GM21381 (cell line): ENCODE results near the gene PCSK4.
"Not testable (repeated sequence)": the region's sequence is repeated elsewhere in the genome, so short reads cannot be mapped to it uniquely, and the experiment has no call there.

Source experiments
- ATAC-seq: cut with Tn5 transposase; IDR thresholded peaks from one replicate; pipeline ENCODE4 v1.9.1; 2021; ENCODE audit warnings: mild to moderate bottlenecking, moderate library complexity; ENCODE audit not compliant: unreplicated experiment

The PCSK4 gene

GRCh38 chr19:1490311-1491113 lies at the start of gene PCSK4:
PCSK4 (minus strand) TSS chr19:1490350; CDS start chr19:1490346, 4 bp downstream.
- ATAC-seq = peak; percentile 81

- ATAC-seq = not testable (repeated sequence)
Measured at GRCh38 chr19:1539749-1540148, 49.6 kb upstream of the PCSK4 start.

- no peak for ATAC-seq
Measured at GRCh38 chr19:1538978-1539377, 48.8 kb upstream of the PCSK4 start.

- not testable (repeated sequence) for ATAC-seq
Measured at GRCh38 chr19:1535699-1536098, 45.5 kb upstream of the PCSK4 start.

GRCh38 chr19:1534972-1535371 lies 44.8 kb upstream of the PCSK4 start:
- ATAC-seq = no peak

- no peak for ATAC-seq
Measured at GRCh38 chr19:1533510-1534150, 43.5 kb upstream of the PCSK4 start.

- ATAC-seq = no peak
Measured at GRCh38 chr19:1532003-1532402, 41.9 kb upstream of the PCSK4 start.

- no peak for ATAC-seq
Measured at GRCh38 chr19:1531587-1531986, 41.4 kb upstream of the PCSK4 start.

GRCh38 chr19:1530856-1531255 lies 40.7 kb upstream of the PCSK4 start:
- not testable (repeated sequence) for ATAC-seq

GRCh38 chr19:1529430-1529816 lies 39.3 kb upstream of the PCSK4 start:
- ATAC-seq = no peak

- no peak for ATAC-seq
Measured at GRCh38 chr19:1528596-1529429, 38.7 kb upstream of the PCSK4 start.

GRCh38 chr19:1527650-1528309 lies 37.6 kb upstream of the PCSK4 start:
- no peak for ATAC-seq

GRCh38 chr19:1526979-1527649 lies 37.0 kb upstream of the PCSK4 start:
- no peak for ATAC-seq

GRCh38 chr19:1526066-1526778 lies 36.1 kb upstream of the PCSK4 start:
- ATAC-seq = no peak

GRCh38 chr19:1525343-1525742 lies 35.2 kb upstream of the PCSK4 start:
- no peak for ATAC-seq

GRCh38 chr19:1524972-1525325 lies 34.8 kb upstream of the PCSK4 start:
- ATAC-seq = no peak

- ATAC-seq = no peak
Measured at GRCh38 chr19:1524287-1524971, 34.3 kb upstream of the PCSK4 start.

- ATAC-seq = no peak
Measured at GRCh38 chr19:1523412-1524286, 33.5 kb upstream of the PCSK4 start, which contains the start of gene PLK5. PLK5 (plus strand) TSS chr19:1524077; CDS start chr19:1526997, 2,920 bp downstream.
